K562 (cell line): ENCODE results near the gene ABCC5. TPM values are rescaled to one million over a fixed set of nuclear protein-coding genes. Genes with fewer than 3 reads are reported as not detected.
A peak's percentile ranks its signal among the peaks of the same experiment; 100 is the strongest.

Experiments used
- ATAC-seq: fragments of 200-7000 bp; cut with Tn5 transposase; 3 replicates; pipeline ENCODE4 v1.9.1; 2020; ENCODE audit warnings: moderate library complexity
- BruUV-seq: library from RNA; stranded (reverse); fragments of 400-500 nt; replicated peaks from 2 replicates; lab custom pipeline; 2021; lab: Mats Ljungman, UMichigan
- CTCF ChIA-PET: fragments of 300-600 bp; formaldehyde crosslinking; extraction: SDS; loops from one replicate; lab custom pipeline; 2021; ENCODE audit warnings: low intra/inter-chr PET ratio; lab: Yijun Ruan, JAX
- POLR2A ChIA-PET: fragments of 300-600, 350-650 bp; sonication (Branson Sonifier 250); formaldehyde crosslinking; extraction: SDS; loops from one replicate; lab custom pipeline; 2021; ENCODE audit warnings: antibody characterized with exemption, inconsistent platforms; lab: Yijun Ruan, JAX
- DNase-seq, 4 experiments: peaks; one replicate each; pipeline versions ENCODE4 v3.0.0 to v3.0.0-alpha.2; 2011 to 2018; ENCODE audit warnings: low spot score in 3 of 4, mixed read lengths in 3 of 4; ENCODE audit errors: extremely low read depth in 1 of 4
- FAIRE-seq: peaks from 2 replicates; lab custom pipeline; 2011; peaks lifted over from hg19 to GRCh38; lab: Jason Lieb, UNC
- H2AFZ ChIP-seq: 2 replicates; pipeline ENCODE4 v1.6.0; 2011; ENCODE audit warnings: low read depth, low read length, control low read depth, inconsistent platforms
- H3K27ac ChIP-seq: fragments of 200-600 bp; 3 replicates; pipeline ENCODE4 v1.8.0; 2011; ENCODE audit warnings: low read depth, mild to moderate bottlenecking, control low read depth, inconsistent platforms, low read length, moderate library complexity, mixed read lengths; ENCODE audit errors: extremely low read depth
- H3K27me3 ChIP-seq, 2 experiments: fragments of 300-600 bp in 1 of 2; 2 replicates in 1 of 2; 3 replicates in 1 of 2; pipeline versions ENCODE4 v1.6.0 to v1.8.0; 2011; ENCODE audit warnings: inconsistent platforms in 2 of 2, low read length in 2 of 2, mild to moderate bottlenecking in 1 of 2, mixed read lengths in 1 of 2, moderate library complexity in 1 of 2; ENCODE audit not compliant: control insufficient read depth in 2 of 2, insufficient read depth in 2 of 2
- H3K36me3 ChIP-seq: fragments of 300-600 bp; 3 replicates; pipeline ENCODE4 v1.8.0; 2011; ENCODE audit warnings: mild to moderate bottlenecking, low read length, inconsistent platforms; ENCODE audit not compliant: control insufficient read depth, insufficient read depth
- H3K4me1 ChIP-seq, 2 experiments: fragments of 200-600 bp in 1 of 2; replicated peaks in 1 of 2; 2 replicates in 1 of 2; 3 replicates in 1 of 2; pipeline versions ENCODE4 v1.5.1 to v1.8.0; 2011; ENCODE audit warnings: inconsistent platforms in 2 of 2, low read length in 2 of 2, mild to moderate bottlenecking in 1 of 2, mixed read lengths in 1 of 2, moderate library complexity in 1 of 2; ENCODE audit not compliant: control insufficient read depth in 2 of 2, insufficient read depth in 2 of 2
- H3K4me2 ChIP-seq: 2 replicates; pipeline ENCODE4 v1.6.1; 2011; ENCODE audit warnings: low read length, control low read depth, inconsistent platforms, mixed read lengths; ENCODE audit not compliant: insufficient read depth
- H3K4me3 ChIP-seq: fragments of 200-600 bp; sonication (generic), shearing (Covaris generic); 2 replicates; pipeline ENCODE4 v1.5.1; 2016; ENCODE audit warnings: control low read depth, inconsistent platforms
- H3K79me2 ChIP-seq: fragments of 200-600 bp; 3 replicates; pipeline ENCODE4 v1.8.0; 2011; ENCODE audit warnings: low read length, inconsistent platforms; ENCODE audit not compliant: control insufficient read depth, insufficient read depth
- H3K9ac ChIP-seq, 2 experiments: 2 replicates each; pipeline versions ENCODE4 v1.6.0 to v1.6.1; 2011; ENCODE audit warnings: low read depth in 2 of 2, low read length in 2 of 2, control low read depth in 1 of 2, inconsistent platforms in 1 of 2, mild to moderate bottlenecking in 1 of 2, mixed read lengths in 1 of 2; ENCODE audit not compliant: insufficient read depth in 1 of 2
- H3K9me1 ChIP-seq: one replicate; pipeline ENCODE4 v1.6.0; 2011; ENCODE audit warnings: inconsistent platforms, mild to moderate bottlenecking, low read length, moderate library complexity; ENCODE audit not compliant: control insufficient read depth, insufficient read depth
- H3K9me3 ChIP-seq: replicated peaks from 2 replicates; pipeline ENCODE4 v1.5.1; 2011; ENCODE audit warnings: low read depth, low read length, inconsistent platforms; ENCODE audit not compliant: control insufficient read depth, insufficient read depth
- H4K20me1 ChIP-seq: replicated peaks from 2 replicates; pipeline ENCODE4 v1.6.1; 2011; ENCODE audit warnings: low read length, inconsistent platforms, mixed read lengths; ENCODE audit not compliant: control insufficient read depth, insufficient read depth
- ZNF584 ChIP-seq: fragments of 200-800 bp; sonication (Bioruptor generic); IDR thresholded peaks from 2 replicates; pipeline ENCODE4 v1.6.1; 2016; ENCODE audit warnings: low read depth, mild to moderate bottlenecking, missing genetic modification characterization, missing compliant biosample characterization
- WGBS: fragments of 100-300 bp; shearing (Covaris generic); methylation state at CpG from one replicate; pipeline ENCODE4 v1.1.6; 2016; ENCODE audit warnings: low coverage, mixed read lengths; ENCODE audit not compliant: insufficient coverage; ENCODE audit errors: missing lambda C conversion rate; 5-methylcytosine and 5-hydroxymethylcytosine counted together
- in situ Hi-C: fragments of 300-500 bp; cut with MboI; formaldehyde crosslinking; loops from 4 replicates; pipeline ENCODE4 v1.15.0; 2018; ENCODE audit warnings: inconsistent platforms, mixed read lengths
- intact Hi-C: fragments of 100-400 bp; cut with micrococcal nuclease; formaldehyde crosslinking; loops from 2 replicates; pipeline ENCODE4 v1.14.2; 2022
- polyA plus RNA-seq, 8 experiments: library from polyadenylated mRNA; depleted of rRNA in 4 of 8; stranded (reverse) in 5 of 8; unstranded in 3 of 8; fragments of >200 nt; fragmentation: Nextera tagmentation in 2 of 8; fragmentation: Illumina TruSeq in 1 of 8; extraction: Ambion mirVana in 2 of 8; extraction: Trizol in 1 of 8; gene quantifications; 2 replicates each; pipeline versions ENCODE4 v1.2.1 to v1.2.3, GENCODE V29; 2011 to 2014; ENCODE audit warnings: inconsistent platforms in 1 of 8, missing spikeins in 1 of 8
- total RNA-seq, 7 experiments: library from RNA; depleted of rRNA in 6 of 7; stranded (reverse); fragments of >200 nt in 6 of 7; fragmentation: Illumina TruSeq in 2 of 7; extraction: Trizol in 2 of 7; gene quantifications; 2 replicates each; pipeline versions ENCODE4 v1.2.1 to v1.2.3, GENCODE V29; 2011 to 2021; ENCODE audit warnings: low replicate concordance in 1 of 7
- TF ChIP-seq, protein P1 (sequence below), 2 experiments: fragments of 450-650 bp; formaldehyde crosslinking in 1 of 2; IDR thresholded peaks; 2 replicates each; pipeline versions ENCODE4 v1.4.0 to v1.6.1; 2014 to 2020; ENCODE audit warnings: mild to moderate bottlenecking in 2 of 2, borderline replicate concordance in 1 of 2, low read depth in 1 of 2

The ABCC5 gene
- total and polyA plus RNA-seq, 9 of the 15 experiments (the other 6 are each of a cell fraction or from before 2014, with no cell fraction given) = 22.0 to 53.0 (median 41.9) TPM

- H3K79me2 ChIP-seq = no peaks in the 10 kb centered on the region
These were observed 68.0 kb downstream of the ABCC5 start for GRCh38 chr3:183949690-183950089.

More at GRCh38 chr3:183949690-183950089, 68.0 kb downstream of the ABCC5 start:
- H3K27ac ChIP-seq = no peak overlapping the region
- WGBS = 83% methylated on average over 12 of the region's 12 CpGs
- no TSS peak for BruUV-seq
- H3K4me2 ChIP-seq = no peak overlapping the region
- H3K27me3 ChIP-seq = no peaks in the 10 kb centered on the region
- ATAC-seq = no peak
- no peak overlapping the region for H3K9ac ChIP-seq
- no peaks in the 10 kb centered on the region for H3K9me3 ChIP-seq
- H3K4me1 ChIP-seq = peaks cover 0 to 12% of the 10 kb centered on the region in 2 experiments; a peak in 3 of 5 replicates
- H4K20me1 ChIP-seq = no peaks in the 10 kb centered on the region
- ChIA-PET POLR2A (no interaction called here), CTCF (no interaction called here)
- no peaks in the 10 kb centered on the region for H3K9me1 ChIP-seq
- peaks cover 81% of the 10 kb centered on the region for H3K36me3 ChIP-seq
- DNase-seq = no peak
- H2AFZ ChIP-seq = no peak overlapping the region
- FAIRE-seq = no peak
- intact Hi-C loops (no loop called here), in situ Hi-C loops (no loop called here)
- no peak for TF ChIP-seq ZNF584 (CRISPR knock-in tag)
- TF ChIP-seq, protein P1, sequence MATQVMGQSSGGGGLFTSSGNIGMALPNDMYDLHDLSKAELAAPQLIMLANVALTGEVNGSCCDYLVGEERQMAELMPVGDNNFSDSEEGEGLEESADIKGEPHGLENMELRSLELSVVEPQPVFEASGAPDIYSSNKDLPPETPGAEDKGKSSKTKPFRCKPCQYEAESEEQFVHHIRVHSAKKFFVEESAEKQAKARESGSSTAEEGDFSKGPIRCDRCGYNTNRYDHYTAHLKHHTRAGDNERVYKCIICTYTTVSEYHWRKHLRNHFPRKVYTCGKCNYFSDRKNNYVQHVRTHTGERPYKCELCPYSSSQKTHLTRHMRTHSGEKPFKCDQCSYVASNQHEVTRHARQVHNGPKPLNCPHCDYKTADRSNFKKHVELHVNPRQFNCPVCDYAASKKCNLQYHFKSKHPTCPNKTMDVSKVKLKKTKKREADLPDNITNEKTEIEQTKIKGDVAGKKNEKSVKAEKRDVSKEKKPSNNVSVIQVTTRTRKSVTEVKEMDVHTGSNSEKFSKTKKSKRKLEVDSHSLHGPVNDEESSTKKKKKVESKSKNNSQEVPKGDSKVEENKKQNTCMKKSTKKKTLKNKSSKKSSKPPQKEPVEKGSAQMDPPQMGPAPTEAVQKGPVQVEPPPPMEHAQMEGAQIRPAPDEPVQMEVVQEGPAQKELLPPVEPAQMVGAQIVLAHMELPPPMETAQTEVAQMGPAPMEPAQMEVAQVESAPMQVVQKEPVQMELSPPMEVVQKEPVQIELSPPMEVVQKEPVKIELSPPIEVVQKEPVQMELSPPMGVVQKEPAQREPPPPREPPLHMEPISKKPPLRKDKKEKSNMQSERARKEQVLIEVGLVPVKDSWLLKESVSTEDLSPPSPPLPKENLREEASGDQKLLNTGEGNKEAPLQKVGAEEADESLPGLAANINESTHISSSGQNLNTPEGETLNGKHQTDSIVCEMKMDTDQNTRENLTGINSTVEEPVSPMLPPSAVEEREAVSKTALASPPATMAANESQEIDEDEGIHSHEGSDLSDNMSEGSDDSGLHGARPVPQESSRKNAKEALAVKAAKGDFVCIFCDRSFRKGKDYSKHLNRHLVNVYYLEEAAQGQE (IDR thresholded peaks at IDR 0.05; ENCODE audit: borderline replicate concordance) = peak; percentile 36
- TF ChIP-seq, protein P1 (CRISPR knock-in tag; IDR thresholded peaks at IDR 0.05; ENCODE audit: low read depth) = no peak
- TF ChIP-seq, all 486 proteins: peak for 1
- H3K4me3 ChIP-seq = no peak overlapping the region
